D341Med (cell line): ENCODE measurements around the gene FAM135A.
"Not testable (repeated sequence)": the region's sequence is repeated elsewhere in the genome, so short reads cannot be mapped to it uniquely, and the experiment has no call there.

ENCODE experiments used
- DNase-seq: peaks from one replicate; pipeline ENCODE4 v3.0.0; 2012; ENCODE audit warnings: low spot score

The FAM135A gene

DNA sequence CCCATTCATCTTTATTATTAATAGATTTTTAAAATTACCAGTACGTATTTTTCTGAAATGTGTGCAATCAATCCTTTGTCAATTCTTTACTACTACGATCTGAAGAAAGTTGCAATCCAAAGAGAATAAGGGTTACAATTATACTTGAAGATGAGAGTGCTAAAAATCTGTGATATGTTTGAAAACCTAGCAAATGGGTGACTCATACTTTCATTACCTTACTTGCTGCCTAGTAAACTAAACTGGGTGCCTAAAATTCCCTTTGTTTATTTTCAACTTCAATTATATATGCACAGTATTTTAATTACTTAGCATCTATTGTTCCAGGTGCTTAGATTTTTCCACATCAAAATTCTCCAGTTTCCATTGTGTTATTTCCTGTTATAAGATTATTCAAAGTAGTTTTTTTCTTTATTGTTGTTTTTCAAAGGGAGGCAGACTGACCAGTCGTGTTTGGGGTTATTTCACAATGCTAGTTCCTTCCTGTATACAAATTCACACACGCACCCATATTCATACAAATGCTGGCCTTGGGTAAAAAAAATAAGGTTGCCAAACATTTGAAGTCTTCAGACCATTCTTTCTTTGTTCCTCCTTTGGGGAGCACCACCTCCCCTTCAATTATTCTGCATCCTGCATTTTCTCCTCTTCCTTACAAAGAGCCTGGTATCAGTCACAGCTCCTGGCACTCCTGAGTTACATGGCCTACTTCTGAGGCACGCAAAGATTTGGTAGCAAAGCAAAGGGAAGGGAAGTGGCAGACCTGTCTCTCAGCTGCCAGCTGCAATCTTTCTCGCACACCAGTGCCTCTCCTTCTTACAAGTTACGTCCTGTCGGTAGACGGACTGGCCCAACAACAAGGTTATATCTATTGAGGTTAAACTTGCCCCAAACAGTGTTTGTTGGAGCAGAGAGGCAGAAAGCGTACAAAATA, 16.2 kb upstream of the FAM135A start:
- DNase-seq: no peak

DNA sequence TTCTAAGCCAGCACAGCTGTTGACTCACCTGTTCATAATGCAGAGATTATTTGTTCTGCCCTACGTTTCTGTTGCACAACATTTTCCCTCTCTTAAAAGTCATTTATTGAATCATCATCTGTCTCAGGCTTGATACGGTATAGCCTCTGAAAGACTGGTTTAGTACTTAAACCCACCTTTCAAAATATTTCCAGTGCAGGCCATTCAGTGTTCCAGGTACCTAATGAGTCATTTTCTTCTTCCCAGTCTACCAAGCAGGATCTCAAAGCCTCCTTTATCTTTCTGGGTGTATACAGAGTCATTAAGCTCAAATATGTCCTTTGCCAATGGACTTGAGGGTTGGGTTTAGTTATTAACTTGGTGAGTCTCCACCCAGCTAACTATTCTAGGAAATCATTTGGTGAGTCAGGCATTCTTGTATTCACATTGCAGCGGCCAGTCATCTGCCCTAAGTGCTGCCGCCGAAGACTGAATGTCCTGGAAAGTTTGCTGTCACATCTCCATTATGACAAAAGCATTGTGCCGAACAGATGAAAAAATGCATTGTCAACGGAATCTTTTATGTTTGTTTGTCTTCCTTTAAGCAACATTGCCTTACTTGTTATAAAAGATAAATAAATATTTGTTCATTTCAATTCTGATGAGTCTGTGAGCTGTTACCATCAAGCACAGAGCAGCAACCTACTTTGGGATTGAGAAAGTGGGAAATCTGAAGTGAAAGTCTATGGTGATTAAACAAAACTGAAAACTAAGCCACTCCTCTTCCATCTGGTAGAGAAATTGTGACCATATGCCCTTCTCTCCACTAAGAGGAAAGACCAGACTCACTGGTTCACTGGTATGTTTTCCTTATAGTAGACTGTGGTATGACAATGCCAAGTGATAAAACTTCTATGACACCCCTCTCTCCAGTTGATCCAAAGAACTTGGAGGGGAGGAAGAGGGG, 14.3 kb upstream of the FAM135A start:
- no peak for DNase-seq

DNA sequence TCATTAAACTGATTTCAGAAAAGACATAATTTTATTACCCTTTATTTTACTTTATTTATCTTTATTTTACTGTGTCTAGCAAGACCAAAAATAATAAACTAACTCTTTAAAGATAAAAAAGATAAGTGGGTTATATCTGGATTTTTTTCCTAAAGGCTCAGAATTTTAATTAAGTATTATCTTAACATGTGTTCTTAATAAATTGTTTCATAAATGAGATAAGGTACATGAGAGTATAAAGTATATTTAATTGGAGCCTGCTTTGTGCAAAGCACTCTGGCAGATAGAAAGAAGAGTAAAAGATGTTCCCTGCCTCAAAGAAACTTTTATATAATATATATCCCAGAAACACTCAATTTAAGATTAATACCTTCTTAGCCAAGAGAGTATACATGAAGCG, 8.7 kb upstream of the FAM135A start:
- DNase-seq: no peak

DNA sequence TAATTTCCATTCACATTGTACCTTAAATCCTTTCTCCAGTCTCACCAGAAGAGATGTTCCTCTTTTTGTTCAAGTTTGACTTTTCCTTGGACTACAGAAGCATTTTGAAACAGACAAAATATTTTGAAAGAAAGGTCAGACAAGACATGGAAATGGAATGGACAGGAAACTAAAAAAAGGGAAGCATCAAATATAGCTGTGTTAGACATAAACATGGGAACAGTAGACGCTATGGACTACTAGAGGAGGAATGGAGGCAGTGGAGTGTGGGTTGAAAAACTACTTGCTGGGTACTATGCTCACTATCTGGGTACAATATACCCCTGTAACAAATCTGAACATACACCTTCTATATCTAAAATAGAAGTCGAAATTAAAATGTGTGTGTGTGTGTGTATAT, 4.1 kb upstream of the FAM135A start:
- DNase-seq: no peak

DNA sequence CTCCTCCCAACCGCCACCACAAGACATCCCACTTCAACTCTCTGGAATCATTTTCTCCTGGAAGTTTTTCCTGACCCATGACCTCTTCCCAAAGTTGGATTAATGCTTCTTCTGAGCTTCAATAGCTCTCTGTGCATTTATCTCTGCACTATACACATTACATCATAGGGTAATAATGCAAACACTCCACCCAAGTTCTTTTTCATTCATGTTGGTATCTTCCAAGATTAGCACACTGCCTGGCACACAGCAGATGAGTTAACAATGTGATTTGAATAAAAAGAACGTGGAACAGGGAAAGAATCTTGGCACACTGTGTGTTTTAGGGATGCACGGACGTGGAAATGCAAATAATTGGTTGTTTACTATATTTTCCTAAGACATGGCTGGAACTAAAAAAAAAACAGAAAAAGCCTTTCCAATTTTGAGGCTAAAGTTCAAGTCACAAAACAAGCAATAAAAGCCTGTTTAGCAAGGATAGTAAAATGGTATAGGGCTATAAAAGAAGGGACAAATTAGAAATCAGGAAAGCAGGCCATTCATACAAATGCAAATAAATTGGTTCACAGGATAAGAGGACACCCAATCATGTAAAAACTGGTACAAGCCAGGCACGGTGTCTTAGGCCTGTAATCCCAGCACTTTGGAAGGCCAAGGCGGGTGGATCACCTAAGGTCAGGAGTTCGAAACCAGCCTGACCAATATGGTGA, 1.6 kb upstream of the FAM135A start:
- DNase-seq: no peak

DNA sequence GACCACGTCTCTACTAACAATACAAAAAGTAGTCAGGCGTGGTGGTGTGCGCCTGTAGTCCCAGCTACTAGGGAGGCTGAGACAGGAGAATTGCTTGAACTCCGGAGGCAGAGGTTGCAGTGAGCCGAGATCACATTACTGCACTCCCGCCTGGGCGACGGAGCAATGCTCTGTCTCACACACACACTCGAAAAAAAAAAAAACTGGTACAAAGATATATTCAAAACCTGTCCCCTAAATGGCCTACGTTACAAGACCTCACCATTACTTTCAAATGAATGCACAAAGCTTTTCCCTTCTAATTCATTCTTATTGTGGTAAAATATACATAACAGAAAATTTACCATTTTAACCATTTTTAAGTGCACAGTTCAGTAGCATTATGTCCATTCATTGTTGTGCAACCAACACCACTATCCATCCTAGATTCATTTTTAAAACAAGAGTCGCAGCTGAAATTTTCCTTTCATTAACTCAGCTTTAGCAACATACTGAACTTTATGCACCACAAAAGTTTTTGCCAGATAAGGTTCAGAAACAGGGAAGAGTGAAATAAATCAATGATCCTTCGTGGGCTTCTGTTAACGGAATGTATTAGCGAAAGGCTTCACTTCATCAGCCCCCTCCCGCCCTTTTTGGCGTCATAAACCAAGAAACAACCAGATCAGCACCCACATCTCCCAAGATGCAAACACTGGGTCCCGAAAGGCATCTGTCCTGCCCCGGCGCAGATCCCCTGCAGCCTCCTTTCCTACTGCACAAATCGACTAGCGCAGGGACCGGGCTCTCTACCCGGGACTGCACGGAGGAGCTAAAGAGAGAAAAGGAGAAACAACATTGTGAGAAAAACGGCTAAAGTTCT, 825 bp upstream of the FAM135A start:
- DNase-seq: no peak

DNA sequence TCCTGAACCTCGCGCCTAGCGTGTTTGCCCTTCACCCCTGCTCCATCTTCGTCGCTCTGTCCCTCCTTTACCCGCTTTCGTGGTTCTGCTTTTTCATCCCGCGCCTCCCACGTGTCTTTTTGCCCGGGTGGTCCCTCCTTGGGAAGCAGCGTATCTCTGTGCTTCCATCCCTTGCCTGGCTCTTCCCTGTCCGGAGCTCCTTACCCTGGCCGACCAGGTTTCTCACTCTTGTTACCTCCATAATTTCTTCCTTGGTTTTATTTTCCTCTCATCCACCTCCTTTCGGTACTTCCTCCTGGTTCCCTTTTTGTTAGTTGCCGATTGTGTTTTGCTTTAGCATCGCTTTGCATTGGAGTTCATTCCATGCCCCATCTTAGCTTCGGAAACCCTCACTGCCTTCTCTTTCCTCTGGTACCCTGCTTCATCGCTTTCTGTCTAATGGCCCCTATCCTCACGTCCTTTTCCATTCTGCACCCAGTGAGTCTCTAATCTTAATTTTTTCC, 735 bp downstream of the FAM135A start:
- DNase-seq: no peak

DNA sequence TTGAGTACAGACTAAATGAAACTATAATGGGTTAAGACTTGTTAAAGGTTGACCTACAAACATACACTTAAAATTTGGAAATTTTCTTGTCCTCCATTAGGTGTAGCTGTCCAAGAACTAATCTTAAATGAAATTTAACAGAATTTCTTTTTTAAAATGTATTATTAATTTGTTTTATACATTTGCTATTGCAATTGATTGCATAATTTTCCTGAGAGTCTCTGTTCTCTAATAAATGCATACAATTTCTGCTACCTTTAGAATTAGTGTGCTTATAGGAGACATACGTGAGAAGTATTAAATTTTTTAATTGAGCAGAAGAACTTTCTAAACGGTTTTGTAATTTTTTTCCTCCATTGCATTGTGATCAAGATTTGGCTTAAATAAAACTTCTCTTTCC, 1.5 kb downstream of the FAM135A start:
- DNase-seq: no peak

DNA sequence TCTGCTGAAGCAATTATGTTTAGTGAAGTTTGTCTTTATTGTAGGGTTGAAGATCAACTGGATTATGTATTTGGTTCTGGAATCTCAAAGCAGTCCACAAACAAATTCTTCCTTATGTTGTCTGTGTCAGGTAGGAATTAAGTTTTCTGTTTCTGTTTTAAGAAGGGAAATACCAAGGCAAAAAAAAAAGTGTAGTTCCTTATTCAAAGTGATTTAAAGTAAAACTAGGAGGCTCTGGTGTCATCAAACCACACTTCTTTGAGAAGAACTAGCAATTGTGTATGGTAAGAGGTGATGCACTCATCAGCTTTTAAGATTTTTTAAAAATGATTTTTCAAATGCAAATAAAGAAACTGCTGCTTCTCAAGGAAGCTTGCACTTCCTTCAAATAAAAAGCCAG, 1.9 kb downstream of the FAM135A start:
- DNase-seq: no peak

DNA sequence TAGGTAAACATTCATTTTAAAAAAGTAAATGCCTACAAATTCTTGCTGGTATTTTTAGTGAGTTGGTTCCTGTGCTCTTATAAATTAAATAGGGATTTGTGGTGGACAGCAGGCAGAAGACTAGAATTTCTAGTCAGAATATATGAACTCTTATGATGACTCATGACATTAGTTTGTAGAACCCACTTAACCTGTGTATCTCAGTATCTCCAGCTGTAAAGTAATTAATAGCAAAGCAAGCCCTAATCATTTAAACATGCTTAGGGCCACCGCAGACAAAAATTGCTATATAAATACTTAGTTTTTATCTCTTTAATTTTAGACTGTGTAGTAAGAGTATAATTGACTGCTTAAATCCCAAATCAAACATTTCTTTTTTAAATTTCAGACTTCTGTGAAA, 2.4 kb downstream of the FAM135A start:
- DNase-seq: no peak

DNA sequence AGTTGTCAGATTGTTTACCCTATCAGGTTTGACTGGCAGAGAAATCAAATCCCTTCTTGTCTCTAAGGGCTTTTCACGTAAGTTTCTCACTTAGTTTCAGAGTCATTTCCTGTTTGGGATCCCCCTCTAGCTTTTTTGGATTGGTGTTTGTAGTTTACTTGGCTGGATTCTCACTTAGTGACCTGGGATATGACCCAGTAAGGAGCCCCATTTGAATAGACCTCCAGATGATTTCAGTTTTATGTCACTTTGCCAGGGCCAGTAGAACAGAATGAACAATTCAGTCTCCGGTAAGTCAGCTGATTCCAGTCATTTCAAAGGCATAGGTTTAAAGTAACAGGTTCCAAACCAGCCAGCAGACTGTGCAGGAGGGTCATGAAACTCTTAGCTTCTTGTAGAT, 8.2 kb downstream of the FAM135A start:
- no peak for DNase-seq

DNA sequence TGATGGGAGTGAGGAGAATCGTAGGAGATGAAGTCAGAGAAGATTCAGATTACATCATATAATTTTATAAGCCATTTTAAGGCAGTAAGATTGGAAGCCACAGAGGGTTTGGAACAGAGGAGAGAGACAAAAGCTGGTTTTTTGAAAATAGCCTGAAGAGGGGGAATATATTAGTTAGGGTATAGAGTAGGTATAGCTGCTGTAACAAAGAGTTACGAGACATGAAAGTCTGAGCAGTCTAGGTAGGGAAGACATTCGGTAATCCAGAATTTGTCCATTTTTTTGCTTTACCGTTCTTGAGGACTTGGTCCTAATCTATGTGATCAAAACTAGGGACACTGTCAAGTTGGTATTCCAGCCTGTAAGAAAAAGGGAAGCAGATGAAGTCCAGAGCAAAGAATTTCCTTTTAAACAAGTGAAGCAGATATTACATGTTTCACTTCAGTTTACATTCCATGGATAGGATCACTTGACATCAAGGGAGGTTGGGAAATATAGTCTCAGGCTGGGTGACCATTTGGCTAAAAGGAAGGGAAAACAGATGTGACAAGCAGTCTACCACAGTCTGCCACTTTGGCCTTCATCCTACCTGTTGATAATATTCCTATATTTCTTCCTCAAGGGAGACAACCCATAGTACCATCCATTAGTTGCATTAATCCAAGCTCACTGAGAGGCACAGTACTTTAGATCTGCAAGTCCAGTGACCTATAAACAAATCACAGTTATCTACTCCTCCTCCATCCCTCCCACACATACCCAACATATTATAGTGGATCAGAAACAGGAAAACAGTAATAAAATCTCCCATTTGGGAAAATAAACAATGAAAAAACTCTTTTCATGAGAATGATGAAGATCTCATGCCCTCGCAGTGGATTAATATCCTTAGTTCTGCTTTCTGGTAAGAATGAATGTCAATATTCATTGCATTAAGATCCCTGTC, 10.2 kb downstream of the FAM135A start:
- DNase-seq: no peak

DNA sequence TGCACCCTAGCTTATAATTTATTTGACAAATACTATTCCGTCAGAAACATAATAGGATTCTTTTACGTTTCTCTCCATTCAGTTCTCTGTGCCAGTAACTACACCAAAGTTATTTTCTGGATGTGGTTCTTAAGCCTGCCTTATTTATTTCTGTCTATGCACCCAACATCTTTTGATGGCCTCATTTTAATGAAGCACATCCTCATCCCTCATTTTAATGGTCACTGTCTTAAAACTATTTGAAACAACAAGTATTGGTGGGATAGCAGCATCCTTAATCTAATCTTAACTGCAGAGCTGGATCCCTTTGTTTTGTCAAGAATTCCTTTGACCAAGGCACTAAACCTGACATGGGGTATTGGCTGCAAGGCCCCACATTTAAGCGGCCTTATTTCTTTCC, 11.0 kb downstream of the FAM135A start:
- no peak for DNase-seq

DNA sequence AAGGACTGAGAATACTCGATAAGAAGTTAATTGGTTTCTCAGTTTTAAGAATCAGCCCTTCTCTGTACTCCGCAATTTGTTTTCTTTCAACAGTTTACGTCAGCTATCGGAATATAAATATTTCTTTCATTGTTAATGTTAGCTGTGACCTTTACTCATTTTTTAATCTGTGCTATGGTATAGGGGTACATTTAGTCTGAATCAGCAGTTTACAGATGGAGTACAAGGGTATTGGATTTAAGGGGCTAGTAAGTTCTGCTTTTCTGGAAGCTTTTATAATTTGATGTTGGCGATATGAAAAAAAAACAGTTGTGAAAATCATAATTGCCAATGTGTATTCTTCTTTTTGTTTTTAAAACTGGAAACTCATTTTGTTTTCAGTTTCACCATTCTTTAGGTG, 23.0 kb downstream of the FAM135A start:
- no peak for DNase-seq

DNA sequence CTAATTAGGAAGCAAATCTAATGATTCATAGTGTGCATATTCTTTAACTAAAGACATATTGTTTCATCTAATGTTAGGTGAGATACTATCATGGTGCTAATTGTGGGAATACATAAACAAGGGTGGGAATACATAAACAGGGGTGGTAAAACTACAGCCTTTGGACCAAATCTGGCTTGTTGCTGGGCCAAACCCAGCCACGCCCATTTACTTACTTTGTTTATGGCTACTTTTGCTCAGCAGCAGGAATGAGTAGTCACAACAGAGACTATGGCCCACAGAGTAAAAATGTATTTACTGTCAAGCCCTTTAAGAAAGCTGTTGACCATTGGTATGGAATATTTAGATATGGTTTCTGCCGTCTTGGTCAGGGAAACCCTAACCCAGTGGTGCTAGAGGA, 31.7 kb downstream of the FAM135A start:
- DNase-seq: no peak

DNA sequence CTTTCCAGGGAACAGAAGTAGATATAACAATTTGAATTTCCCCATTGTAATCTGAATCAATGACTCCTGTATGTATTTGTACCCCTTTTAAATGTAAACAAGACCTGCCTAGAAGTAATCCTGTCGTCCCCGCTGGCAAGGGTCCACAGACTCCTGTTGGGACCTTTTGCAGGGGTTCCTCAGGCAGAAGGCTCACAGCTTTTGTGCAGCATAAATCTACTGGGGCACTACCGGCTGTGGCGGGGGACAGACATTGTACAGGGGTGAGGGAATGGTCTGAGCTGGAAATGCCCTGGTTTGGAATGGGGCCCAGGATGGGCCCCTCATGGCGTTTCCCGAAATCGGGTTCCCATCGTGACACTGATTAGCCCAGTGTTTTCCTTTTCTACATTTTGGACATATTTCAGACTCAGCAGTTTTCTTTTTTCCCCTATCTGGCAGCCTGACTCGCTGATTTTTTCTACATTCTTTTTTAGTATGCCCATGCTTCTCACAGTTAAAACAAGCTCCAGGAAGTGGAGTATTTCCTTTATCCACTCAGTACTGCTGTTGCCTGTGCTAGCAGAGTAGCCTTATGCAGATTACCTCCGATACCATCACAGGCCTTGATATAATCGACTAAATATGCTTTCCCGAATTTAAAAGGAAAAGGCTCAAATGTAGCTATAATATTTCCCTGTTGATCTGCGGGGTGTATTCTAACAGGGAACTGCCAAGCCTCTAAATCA, 34.2 kb downstream of the FAM135A start:
- not testable (repeated sequence) for DNase-seq

DNA sequence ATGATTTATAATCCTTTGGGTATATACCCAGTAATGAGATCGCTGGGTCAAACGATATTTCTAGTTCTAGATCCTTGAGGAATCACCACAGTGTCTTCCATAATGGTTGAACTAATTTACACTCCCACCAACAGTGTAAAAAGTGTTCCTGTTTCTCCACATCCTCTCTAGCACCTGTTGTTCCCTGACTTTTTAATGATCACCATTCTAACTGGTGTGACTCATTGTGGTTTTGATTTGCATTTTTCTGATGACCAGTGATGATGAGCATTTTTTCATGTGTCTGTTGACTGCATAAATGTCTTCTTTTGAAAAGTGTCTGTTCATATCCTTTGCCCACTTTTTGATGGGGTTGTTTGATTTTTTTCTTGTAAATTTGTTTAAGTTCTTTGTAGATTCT, 40.6 kb downstream of the FAM135A start:
- not testable (repeated sequence) for DNase-seq

DNA sequence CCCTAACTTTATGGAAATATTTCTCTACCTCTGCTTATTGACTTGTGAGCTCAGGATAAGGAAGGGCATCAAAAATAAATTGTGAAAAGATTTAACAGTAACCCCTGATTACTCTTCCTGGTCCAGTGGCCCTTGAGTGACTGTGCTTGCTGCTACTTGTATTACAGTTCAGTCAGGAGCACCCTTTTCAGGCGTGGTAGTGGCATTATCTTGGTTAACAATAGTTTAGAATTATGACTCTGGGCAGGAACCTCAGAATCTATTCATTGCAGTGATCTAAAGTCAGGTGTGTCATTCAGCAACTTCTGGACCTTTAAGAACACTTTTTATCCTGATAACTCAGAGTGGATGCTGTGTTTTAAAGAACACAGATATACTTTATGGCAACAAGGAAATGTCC, 43.4 kb downstream of the FAM135A start:
- no peak for DNase-seq

DNA sequence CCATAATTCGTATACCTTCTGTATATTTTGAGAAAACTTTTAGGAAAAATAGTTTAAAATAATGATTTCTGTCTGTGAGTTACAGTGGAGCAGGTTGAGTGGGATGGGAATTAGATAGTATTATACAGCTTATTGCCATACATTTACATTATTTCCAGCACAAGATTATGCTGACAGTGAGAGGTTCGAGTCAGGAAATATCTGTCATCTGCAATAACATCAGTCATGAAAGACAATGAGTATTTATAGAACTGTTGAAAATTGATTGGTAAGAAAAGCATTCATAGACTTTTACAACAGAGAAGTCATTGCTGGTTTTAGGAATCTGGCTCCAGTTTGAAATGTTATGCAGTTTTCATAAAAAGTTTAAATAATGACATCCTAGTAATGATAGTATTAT, 45.9 kb downstream of the FAM135A start:
- no peak for DNase-seq
